Right ventricle myocardium superior (tissue), 1 donor: ENCODE measurements around the gene GNG4. TPM values are rescaled to one million over a fixed set of nuclear protein-coding genes. Genes with fewer than 3 reads are reported as not detected.
"Not testable (repeated sequence)": the region's sequence is repeated elsewhere in the genome, so short reads cannot be mapped to it uniquely, and the experiment has no call there.

ENCODE experiments used
- ATAC-seq: fragments of 200-7000 bp; cut with Tn5 transposase; one replicate; pipeline ENCODE4 v1.9.1; 2020; ENCODE audit warnings: mild to moderate bottlenecking; ENCODE audit not compliant: poor library complexity
- DNase-seq: peaks from one replicate; pipeline ENCODE4 v3.0.0-alpha.2; 2020
- intact Hi-C: fragments of 100-400 bp; cut with DNase I; formaldehyde crosslinking; loops from one replicate; pipeline ENCODE4 v1.11.2; 2022
- total RNA-seq: library from RNA; stranded (reverse); fragmentation: NEBNext Ultra II Directional; extraction: Animal tissue kit (Norgen Biotek cat#: 25700); gene quantifications from one replicate; pipeline ENCODE4 v1.2.1, GENCODE V29; 2021
- donor health status: DM: no; HTN: yes; CAD: no; lungs with severe emphysema.

The GNG4 gene
- total RNA-seq, 1 donor from 2014 or later: not detected

DNA sequence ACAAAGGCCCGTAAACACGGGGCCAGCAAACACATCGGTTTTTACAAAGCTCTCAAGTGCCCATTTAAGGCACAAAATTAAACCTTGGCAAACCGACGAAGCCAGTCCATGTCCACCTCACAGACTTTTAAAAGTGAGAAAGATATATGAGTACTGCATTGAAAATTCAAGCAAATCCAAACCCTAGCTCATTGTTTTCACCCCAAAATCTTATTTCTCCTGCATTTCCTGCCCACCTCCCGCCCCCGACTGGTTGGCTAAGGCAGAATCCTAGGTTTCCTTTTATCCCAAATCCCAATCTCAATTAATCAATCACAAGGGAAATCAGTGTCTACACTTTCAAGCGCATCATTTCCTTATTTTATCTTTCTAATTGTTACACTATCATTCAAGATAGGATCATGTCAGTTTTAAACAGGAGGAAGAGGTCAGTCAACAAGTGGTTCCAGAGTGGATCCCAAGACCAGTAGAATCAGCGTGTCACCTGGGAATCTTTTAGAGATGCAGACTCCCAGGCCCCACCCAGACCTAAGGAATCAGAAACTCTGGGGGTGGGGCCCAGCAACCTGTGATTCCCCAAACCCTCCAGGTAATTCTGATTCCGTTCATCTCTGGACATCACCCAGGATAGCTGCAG, 1.7 kb upstream of the GNG4 start:
- intact Hi-C loops: no loop called here
- no peak for DNase-seq
- ATAC-seq: no peak

DNA sequence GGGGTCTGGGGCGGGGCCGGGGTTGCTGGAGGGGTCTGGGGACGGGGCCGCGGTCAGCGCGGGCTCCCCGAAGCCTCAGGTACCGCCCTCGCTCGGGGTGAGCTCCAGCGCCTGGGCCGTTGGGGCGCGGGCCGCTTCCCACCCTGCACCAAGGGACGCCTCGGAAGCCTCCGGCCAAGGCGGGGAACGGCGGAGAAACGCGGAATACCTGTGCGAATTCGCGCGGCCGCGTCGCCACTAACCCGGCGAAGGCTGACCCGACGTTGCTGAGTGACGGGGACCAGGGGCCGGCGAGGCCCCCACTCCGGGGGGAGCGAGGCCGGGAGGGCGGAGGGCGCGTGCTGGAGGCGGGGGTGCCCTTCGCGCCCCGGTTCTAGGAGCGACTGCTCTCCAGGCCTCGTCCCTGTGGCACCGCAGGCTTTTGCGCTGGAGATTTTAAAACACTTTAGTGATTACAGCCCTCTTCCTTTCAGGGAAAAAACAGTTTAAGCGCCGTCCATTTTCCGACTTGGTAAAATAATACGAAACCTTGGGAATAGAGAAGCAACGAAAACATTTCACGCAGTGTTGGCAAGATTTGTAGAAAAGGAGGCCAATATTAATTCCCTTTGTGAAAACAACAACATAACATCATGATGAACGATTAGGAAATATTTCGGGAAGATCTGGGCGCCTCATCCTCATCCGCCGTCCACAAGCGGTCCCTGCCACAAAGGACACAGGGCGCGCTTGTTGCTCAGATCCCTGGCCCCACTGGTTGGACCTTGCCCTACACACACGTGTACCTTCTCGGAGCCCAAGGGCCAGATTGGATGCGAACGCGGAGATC, 971 bp upstream of the GNG4 start:
- intact Hi-C loops: no loop called here
- DNase-seq (peak; percentile 40), ATAC-seq (peak; percentile 19)

DNA sequence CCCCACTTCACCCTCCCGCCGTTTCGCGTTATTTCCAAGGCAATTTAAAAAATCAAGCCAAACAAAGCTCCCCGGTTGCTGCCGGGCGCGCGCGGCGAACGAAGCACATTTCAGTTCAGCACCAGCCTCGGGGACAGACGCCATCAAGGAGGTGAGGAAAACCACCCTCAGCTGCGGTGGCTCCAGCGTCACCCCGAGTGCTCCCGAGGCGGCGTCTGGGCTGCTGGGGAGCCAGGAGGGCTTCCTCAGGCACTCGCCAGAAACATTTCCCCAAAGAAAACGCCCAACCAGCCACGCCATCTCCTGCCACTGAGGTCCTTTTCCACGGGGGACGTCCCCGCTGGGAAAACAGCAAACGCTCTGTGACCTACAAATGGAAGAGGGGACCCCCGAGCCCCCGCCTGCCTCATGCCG, 623 bp downstream of the GNG4 start:
- ATAC-seq (peak; percentile 91), DNase-seq (peak; percentile 63)
- intact Hi-C loops: no loop called here

DNA sequence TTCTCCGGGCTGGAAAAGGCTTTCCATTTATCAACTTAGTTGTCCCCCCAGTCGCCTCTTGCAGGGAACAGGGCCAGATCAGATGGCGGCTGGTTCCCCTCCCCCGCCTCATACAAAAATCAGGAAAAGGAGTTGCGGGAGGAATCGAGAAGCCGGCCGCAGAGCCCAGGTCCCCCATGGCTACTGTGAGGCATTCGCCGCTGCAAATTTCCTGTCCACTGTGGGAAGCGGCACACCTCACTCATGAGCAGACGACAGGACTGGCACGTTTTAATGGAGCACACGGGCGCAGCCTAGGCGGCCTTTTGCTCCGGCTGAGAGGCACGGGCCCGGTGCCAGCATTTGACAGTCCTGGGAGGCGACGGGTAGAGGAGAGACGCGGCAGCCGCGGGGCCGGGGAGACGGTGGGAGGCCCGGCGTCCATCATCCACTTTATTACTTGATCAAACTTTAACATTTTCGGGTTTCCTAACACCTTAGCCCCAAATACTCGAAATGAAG, 1.1 kb downstream of the GNG4 start:
- peak; percentile 44 for ATAC-seq
- DNase-seq: no peak
- intact Hi-C loops: no loop called here

DNA sequence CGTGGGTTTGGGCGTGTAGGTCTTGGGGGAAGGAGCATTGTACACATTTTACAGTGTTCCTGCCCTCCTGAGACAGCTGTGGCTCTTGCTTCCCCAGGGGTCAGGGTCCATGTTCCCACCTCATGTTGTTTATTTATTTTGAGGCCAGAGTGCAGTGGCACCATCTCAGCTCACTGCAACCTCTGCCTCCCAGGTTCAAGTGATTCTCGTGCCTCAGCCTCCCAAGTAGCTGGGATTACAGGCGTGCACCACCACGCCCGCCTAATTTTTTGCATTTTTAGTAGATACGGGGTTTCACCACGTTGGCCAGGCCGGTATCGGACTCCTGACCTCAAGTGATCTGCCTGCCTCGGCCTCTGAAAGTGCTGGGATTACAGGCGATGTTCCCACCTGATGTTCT, 2.0 kb downstream of the GNG4 start:
- DNase-seq, intact Hi-C loops, ATAC-seq: not testable (repeated sequence)

DNA sequence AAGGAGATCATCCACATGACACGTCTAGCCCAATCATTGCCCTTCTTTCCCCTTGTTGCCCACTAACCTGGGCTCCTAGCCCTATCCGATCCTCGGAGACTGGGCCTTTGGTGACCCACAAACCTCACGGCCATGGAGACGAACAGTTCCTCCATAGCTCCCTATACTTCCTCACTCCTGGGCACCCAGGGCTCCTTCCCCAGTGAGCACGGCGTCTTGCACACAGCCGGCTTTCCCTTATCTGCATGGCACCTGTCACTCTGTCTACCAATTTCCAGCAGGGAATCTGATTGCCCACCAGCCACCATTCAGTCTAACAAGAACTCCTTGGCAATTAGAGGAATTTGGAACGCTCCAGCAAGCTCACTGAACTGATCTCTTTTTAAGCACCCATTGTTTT, 3.1 kb downstream of the GNG4 start:
- intact Hi-C loops: no loop called here
- no peak for ATAC-seq
- no peak for DNase-seq

DNA sequence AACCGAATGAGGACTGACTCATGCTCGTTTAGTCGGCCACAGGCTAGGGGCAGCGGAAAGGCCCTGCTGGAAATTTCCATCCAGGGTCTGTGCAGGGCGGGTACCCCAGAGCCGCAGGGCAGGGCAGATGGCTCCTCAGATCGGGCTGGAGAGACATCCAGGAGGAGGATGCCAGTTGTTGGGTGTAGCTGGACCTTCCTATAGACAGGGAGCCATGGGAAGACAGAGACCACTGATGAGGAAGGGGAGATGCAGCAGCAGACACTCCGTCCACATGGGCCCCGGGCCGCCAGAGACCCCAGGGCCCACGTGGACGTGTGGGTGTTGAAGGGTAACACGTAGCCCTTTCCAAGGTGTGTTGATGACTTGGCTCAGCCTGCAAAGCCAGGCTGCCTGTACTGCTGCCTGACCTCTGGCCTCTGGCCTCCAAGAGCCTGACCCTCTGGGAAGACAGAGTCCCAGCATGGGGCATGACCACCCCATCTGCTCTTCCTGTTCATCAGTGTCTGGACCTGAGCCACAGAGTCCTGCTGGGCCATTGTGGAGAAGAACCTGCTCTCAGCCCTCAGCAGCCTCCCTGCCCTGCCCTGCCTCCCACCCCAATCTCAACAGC, 4.8 kb downstream of the GNG4 start:
- no peak for ATAC-seq
- no peak for DNase-seq
- intact Hi-C loops: no loop called here

DNA sequence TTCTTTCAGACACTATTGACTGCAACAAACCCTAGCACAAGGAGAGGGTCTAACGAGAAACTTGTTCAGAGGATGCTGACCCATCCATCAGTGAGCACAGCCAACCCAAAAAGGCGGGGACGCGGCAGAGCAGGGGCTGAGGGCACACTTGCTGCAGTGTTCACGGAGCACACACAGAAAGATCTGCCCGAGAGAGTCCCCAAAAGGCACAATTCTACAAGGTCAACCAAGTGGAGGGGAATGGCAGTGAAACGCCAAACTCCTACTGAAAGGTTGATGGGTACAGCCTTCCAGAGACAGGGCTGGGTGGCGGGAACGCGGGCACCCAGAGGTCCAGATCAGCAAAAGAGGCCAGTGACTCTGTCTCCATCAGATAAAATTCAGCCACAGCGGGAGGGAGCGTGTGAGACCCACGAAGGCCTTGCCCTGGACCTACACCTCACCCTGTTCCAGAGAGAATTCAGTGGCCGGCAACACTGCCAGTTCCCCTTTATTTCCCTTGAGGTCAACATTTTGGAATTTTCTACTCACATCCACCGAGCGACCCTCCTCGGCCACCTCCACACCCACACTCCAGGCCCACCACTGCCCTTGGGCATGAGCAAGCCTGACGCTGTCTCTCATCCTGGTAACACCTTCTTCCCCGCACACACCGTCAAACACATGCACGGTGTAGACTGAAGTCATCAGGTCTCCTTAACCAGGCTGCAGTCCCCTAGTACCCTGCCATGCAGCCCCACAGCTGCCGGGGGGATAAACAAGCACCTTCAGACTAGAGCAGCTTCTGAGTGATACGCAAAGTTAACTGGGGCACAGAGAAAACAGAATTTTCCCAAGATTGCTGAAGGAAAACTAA, 5.5 kb downstream of the GNG4 start:
- DNase-seq: no peak
- ATAC-seq: no peak
- intact Hi-C loops: no loop called here

DNA sequence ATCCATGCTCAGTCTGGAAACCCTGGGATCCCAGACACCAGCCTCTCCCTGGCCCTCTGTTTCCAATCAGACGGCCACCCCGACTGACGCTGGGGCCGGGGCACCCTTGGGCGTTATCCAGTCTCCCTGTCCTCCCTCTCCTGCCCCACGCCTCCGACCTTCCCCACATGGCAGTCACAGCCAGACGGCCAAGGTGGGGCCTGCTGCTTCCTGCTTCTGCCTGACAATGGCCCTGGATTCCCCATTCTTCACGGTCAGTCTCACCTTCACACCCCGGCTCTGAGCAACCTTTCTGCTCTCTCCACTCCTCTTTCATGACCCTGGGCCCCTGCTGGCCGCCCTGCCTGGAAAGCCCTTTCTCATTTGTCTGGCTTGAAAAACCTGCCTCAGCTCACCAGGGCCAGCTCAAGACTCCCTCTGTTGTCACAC, 6.6 kb downstream of the GNG4 start:
- DNase-seq (no peak), ATAC-seq (no peak)
- intact Hi-C loops: no loop called here

DNA sequence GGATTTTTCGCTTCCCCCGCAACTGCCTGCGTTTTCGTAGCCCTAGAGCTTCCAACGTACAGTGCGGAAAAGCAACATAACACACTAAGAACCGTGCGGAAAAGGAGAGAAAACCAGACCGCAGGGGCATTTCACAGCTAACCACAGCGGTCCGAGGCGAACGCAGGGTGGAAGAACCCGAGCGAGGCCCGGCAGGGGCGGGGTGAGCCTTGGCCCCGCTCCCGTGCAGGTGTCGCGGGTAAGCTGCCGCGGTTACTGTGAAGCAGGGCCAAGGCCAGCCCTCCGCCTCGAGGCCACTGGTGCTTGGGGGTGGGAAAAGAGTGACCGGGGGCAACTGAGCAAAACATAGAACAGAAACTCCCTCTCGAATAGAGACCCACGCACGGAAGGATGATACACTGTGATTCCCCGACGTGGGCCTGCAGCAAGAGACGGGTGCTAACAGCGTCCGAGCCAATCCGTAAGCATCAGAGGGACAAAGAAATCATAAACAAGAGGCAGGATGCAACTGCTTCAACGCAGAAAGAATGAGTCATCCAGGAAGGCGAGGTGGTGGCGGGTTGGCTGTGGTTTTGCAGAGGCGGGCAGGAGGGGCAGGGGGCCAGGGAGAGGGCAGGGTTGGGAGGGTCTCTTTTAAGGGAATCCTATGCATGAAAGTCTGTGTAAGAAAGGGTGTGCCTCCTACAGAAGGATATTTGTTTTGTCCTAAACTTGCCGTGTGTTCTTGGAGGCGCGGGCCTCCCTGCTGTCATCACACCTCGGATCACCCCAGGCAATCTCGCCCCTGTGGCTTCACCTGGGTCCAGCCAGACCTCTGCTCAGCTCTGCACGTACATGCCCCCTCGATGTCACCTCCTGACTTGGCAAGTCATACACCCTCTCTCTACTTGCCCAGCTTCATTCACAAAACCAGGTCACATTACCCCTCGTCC, 7.3 kb downstream of the GNG4 start:
- ATAC-seq (no peak), DNase-seq (no peak)
- intact Hi-C loops: no loop called here

DNA sequence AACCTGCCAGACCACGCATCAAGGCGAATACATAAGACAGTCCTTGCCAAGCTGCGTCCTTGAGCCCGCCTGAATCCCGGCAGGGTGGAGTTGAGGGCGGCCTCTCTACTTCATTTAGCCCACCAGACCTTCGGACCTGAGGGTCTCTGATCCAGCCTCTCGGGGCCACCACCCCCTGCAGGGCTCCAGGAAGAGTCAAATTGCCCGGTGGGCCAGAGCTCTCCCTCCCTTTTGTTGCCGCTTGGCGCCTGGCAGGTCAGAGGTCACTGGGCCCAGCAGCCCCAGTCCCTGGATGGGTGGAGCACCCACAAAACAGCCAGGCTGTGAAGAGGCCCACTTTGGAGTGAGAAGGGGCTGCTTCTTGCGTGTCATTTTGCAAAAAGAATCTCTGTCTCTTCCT, 9.0 kb downstream of the GNG4 start:
- intact Hi-C loops: no loop called here
- ATAC-seq (no peak), DNase-seq (no peak)

DNA sequence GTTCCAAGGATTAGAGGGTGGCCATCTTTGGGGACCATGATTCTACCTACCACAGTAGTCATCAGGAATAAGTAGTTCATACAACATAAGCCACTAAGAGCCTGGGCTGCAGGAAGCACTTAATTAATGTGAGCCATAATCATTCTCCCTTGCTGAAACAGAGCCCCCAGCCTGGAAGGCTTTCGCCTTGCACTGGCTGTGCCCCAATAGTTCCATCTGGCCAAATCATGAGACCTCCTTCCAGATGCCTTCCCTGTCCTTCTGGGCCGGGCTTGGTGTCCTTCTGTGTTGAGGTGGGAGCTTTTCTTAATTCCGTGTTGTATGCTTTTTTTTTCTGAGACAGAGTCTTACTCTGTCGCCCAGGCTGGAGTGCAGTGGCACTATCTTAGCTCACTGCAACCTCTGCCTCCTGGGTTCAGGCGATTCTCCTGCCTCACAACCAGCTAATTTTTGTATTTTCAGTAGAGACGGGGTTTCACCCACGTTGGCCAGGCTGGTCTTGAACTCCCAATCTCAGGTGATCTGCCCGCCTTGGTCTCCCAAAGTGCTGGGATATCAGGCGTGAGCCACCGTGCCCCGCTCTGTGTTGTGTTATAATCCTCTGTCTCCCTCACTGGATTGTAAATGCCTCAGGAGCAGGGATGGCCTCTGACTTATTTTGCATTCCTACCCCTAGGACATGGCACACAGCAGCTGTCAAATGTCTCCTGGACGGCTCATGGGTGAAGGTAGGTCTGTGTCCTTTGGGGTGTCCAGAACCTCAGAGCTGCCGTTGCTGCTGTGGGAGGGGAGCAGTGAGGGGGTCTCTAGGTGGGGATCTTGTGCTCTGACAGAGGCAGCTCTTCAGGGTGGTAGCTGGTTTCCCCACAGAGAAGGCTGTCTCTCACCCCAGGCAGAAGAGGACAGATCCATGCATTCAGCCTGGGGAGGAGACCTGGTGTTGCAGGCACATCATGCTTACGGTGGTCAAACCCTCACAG, 10.1 kb downstream of the GNG4 start:
- intact Hi-C loops: no loop called here
- DNase-seq (no peak), ATAC-seq (no peak)

DNA sequence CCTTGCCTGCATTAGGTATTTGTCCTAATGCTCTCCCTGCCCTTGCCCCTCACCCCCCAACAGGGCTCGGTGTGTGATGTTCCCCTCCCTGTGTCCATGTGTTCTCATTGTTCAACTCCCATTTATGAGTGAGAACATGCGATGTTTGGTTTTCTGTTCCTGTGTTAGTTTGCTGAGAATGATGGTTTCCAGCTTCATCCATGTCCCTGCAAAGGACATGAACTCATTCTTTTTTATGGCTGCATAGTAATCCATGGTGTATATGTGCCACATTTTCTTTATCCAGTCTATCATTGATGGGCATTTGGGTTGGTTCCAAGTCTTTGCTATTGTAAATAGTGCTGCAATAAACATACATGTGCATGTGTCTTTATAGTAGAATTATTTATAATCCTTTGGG, 11.0 kb downstream of the GNG4 start:
- intact Hi-C loops, ATAC-seq, DNase-seq: not testable (repeated sequence)

DNA sequence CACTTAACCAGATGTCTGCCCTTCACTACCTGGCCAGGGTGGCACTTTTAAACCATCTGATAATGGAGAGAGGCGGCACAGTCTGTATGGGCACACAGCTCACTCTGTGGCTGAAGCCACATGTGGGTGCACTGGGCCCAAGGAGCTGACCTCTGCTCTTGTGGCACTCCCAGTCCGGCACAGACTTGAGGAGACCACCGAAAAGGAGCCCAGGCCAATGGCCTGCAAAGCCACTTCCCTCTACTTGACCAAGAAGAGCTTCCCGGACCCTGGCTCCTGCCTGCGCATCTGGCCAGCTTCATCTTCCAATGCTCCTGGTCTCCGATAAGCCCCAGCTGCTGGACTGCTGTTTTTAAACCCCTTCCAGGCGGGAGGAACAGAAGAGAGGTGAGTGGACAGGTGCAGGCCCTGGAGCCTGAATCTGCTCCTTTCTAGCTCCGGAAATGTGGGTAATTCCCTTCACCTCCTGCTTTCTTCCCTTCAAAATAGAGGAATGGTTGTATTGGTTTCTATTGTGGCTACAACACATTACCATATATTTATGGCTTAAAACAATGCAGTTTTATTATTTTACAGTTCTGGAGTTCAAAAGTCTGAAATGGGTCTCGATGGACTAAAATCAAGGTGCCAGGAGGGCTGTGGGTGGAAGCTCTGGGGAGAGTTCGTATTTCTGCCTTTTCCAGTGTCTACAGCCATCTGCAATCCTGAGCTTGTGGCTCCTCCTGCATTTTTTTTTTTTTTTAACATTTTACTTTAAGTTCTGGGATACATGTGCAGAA, 11.6 kb downstream of the GNG4 start:
- no peak for ATAC-seq
- intact Hi-C loops: no loop called here
- DNase-seq: no peak

DNA sequence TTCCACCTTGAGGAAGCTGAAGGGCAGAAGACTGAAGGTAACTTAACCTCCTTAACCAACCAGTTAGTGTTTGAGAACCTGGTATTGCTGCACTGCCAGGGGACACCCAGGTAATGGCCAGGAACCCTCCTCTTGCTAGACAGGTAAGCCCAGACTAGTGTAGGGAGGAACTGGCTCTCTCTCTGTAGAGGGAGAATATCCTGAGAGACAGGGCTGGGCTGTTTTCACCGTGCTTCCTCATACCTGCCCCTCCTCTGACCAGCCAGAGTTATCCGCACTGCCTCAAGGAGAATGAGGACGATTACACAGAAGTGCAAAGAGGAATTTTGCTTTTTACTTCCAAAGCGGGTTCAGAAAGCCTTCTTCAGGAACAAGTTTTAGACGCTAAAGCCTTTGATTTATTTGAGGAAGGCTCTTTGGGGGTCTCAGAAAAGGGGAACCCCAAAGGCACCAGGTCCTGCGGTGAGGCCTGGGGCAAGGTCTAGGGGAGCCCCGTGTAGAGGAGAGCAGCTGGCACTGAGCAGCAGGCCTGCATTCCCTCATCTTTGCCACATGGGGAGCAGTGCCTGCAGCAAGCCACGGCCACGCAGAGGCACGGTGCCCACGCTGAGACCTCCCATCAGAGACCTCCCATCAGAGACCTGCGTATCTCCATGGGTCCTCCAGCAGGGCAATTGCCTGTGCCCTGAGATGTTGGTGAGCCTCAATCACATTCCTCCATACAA, 13.5 kb downstream of the GNG4 start:
- DNase-seq: no peak
- ATAC-seq: no peak
- intact Hi-C loops: no loop called here
